GM12865 (cell line): Measurements from ENCODE around the gene WDR45.

Experiments used
- DNase-seq: peaks from one replicate; pipeline ENCODE4 v3.0.0; 2010; ENCODE audit warnings: low read depth
- H3K4me3 ChIP-seq: 2 replicates; pipeline ENCODE4 v1.5.1; 2011; ENCODE audit warnings: mild to moderate bottlenecking, low read depth, low read length, control low read depth
- TF ChIP-seq, protein P1 (sequence below): IDR thresholded peaks from 2 replicates; pipeline ENCODE4 v1.5.1; 2011; ENCODE audit warnings: low read length, control low read depth, low read depth, inconsistent platforms; ENCODE audit not compliant: insufficient read depth; ENCODE audit errors: missing control alignments

The WDR45 gene

DNA sequence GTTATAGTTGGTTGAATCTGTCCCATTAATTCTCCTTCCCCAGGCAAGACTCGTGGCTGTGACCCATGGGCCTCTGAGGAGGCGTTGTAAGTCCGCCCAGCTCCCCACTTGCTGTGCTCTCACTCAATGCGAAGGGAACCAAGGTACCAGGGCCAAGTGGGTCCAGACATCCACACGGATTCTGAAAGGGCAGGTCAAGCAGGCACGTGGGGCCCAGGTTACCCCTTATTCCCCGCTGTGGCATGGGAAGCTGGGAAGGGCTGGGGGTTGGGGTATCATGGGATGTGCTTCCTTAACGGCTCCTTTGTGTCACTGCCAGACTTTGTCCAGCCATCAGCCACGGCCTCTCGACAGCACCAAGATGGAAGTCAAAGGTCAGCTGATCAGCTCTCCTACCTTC, 17.8 kb downstream of the WDR45 start:
- no peak overlapping the region for H3K4me3 ChIP-seq
- no peak for DNase-seq
- TF ChIP-seq, protein P1, sequence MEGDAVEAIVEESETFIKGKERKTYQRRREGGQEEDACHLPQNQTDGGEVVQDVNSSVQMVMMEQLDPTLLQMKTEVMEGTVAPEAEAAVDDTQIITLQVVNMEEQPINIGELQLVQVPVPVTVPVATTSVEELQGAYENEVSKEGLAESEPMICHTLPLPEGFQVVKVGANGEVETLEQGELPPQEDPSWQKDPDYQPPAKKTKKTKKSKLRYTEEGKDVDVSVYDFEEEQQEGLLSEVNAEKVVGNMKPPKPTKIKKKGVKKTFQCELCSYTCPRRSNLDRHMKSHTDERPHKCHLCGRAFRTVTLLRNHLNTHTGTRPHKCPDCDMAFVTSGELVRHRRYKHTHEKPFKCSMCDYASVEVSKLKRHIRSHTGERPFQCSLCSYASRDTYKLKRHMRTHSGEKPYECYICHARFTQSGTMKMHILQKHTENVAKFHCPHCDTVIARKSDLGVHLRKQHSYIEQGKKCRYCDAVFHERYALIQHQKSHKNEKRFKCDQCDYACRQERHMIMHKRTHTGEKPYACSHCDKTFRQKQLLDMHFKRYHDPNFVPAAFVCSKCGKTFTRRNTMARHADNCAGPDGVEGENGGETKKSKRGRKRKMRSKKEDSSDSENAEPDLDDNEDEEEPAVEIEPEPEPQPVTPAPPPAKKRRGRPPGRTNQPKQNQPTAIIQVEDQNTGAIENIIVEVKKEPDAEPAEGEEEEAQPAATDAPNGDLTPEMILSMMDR = no peak

DNA sequence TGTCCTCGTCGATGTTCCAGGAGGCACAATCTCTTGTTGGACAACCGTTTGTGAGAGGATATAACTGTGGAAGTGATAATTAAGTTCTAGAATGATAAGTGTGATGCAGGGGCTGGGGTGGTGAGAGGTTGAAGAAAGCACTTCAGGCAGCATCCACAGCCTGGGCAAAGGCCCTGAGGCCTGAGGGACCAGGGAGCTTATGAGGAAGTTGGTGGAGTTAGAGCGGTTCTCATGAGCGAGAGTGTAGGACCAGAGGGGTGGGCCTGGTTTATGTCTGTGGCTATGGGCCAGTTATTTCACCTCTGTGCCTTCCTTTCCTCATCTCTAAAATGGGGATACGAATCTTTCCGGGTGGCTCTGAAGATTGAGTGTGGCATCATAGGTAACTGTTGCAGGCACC, 18.2 kb downstream of the WDR45 start:
- DNase-seq = no peak

DNA sequence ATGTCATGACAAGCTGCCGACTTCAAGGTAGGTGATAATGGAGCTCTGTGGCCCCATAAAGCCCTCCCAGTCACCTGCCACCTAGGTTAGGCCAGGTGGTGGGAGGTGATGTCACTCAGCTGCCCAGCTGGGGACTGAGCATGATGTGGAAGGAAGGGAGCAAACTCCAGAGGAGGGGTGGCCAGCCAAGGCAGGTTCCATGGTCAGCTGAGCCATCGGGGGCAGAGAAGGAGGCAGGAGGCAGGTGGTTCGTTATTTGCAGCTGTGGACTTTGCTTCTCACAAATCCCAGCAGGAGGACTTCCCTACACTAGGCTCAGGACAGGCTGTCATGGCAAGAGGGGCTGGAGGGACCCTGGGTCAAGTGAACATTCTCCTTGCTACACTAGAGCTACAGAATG, 18.8 kb downstream of the WDR45 start:
- TF ChIP-seq, protein P1 = no peak
- no peak for DNase-seq
- no peak overlapping the region for H3K4me3 ChIP-seq

More for the DNA sequence above, 18.2 kb downstream of the WDR45 start:
- TF ChIP-seq, protein P1 = no peak
- H3K4me3 ChIP-seq = no peak overlapping the region

DNA sequence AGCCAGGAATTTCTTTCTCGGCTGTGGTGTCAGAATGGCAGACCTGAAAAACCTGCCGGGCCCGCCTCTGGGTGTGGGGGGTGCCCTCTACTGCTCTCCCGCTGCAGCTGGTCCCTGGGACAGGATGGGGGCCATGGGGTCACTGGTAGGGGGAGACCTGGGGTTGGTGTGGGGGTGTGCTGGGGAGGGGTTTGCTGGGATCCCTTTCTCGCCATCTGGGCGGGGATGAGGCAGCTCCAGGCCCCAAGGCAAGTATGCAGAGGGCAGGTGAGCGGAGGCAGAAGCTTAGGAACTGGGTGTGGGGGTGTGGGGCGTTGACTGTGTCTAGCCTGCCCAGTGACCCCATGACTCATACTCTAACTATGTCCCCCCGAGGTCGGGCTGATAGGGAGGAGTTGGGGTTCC, 20.0 kb downstream of the WDR45 start:
- no peak overlapping the region for H3K4me3 ChIP-seq
- DNase-seq = no peak
- TF ChIP-seq, protein P1 = no peak

DNA sequence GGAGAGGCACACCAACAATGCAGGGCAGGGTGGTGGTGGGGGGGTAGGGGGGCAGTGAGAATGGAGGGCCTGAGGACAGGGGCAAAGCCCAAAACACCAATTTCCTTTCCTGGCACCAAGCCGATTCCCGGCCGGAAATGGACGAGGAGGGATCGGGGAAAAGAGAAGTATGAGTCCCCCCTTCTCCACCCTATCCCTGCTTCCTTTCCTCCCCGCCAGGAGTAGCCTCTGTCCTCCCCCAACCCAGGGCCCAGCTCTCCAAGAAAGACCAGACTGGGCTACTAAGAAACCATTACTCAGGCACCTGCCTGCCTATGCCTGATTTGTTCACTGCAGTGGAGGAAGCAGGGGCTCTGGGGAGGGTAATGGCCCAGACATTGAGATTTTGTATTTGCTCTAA, 20.5 kb downstream of the WDR45 start:
- H3K4me3 ChIP-seq = no peak overlapping the region
- no peak for DNase-seq
- TF ChIP-seq, protein P1 = no peak

DNA sequence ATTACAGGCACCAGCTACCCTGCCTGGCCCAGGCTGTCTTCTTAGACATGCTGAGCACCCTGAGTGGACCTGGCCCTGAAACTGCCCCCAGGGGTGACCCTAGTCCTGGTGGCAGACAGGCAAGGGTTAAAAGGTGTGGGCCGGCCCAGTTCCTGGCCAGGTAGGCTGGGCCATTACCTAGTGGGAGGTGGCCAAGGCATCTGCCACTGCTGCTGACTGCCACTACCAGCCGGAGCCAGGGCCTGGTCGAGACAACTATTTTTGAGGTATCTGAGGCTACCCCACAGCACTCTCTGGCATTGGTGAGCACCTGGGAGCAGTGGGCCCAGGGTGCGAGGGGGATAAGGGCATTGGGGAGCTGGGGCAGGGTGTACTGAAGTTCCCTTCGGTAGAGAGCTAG, 20.9 kb downstream of the WDR45 start, which contains the start of gene CCDC120:
Gene CCDC120 (plus strand): TSS at position 206 of the 400 bp plus-strand sequence. CDS start 3,043 bp downstream, outside the sequence.
- H3K4me3 ChIP-seq = no peak within 1 kb of the TSS
- DNase-seq = no peak

DNA sequence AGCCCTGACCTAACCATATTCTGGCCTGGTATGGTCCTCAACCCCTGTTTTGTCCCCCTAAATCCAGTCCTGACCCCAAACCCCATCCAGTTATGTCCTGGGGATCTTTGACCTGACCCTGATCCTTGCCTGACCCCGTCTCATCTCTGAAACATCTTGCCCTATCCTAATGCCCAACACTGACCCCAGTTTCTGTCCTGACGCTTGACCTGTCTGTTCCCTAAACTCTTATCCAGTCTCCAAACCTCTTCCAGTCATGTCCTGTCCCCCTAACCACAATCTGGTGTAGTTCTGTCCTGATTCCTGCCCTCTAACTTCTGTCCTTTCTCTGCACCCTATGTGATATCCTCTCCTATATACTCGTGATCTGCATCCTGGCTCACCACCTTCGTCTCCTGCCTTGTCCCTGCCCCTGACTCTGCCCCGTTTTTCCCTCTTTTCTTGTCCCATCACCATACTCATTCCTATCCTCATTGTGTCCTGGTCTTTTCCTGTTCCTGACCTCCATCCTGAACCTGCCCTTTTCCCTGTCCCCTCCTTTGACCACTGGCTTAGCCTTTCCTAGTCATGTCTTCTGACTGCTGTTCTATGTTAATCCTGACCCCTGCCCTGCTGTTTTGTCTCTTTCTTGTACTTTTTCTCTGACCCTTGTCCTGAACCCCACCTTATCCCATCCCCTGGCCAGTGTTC, 25.5 kb downstream of the WDR45 start:
- TF ChIP-seq, protein P1 = no peak
- H3K4me3 ChIP-seq = peak overlapping the region; percentile 74
- no peak for DNase-seq

More for the DNA sequence above, 20.9 kb downstream of the WDR45 start, which contains the start of gene CCDC120:
- TF ChIP-seq, protein P1 = no peak
